NCI-H1436 treated with DMSO at 0.1 percent for 48 hours (cell line): ENCODE measurements around the gene IL36A.

Experiments
- DNase-seq: peaks from one replicate; lab custom pipeline; 2025; lab: John Stamatoyannopoulos, UW

IL36A gene

GRCh38 chr2:113005030-113005509 is at the start of gene IL36A:
IL36A (plus strand) TSS chr2:113005459; CDS start chr2:113005872, 413 bp downstream.
- no peak for DNase-seq

GRCh38 chr2:112957511-112957910 is 47.7 kb upstream of the IL36A start:
- DNase-seq: no peak

- DNase-seq: no peak
These were observed 46.7 kb upstream of the IL36A start for GRCh38 chr2:112958428-112959108.

- DNase-seq: no peak
These were observed 46.0 kb upstream of the IL36A start for GRCh38 chr2:112959109-112959812.

GRCh38 chr2:112960230-112960825 is 44.9 kb upstream of the IL36A start:
- no peak for DNase-seq

GRCh38 chr2:112962308-112963175 is 42.7 kb upstream of the IL36A start:
- DNase-seq: no peak

GRCh38 chr2:112967023-112967422 is 38.2 kb upstream of the IL36A start:
- no peak for DNase-seq

- no peak for DNase-seq
These were observed 32.7 kb upstream of the IL36A start for GRCh38 chr2:112972423-112973086.

- no peak for DNase-seq
These were observed 32.1 kb upstream of the IL36A start for GRCh38 chr2:112973156-112973555.

- no peak for DNase-seq
These were observed 27.7 kb upstream of the IL36A start, which contains the start of gene IL36G for GRCh38 chr2:112977559-112978056. IL36G (plus strand) TSS chr2:112978006; CDS start chr2:112978639, 633 bp downstream.

GRCh38 chr2:112979731-112980130 is 25.5 kb upstream of the IL36A start:
- DNase-seq: no peak

- DNase-seq: no peak
These were observed 24.7 kb upstream of the IL36A start for GRCh38 chr2:112980537-112980936.

GRCh38 chr2:112985090-112985489 is 20.2 kb upstream of the IL36A start:
- DNase-seq: no peak

GRCh38 chr2:112989611-112990010 is 15.6 kb upstream of the IL36A start:
- DNase-seq: no peak

- no peak for DNase-seq
These were observed 11.4 kb upstream of the IL36A start for GRCh38 chr2:112993831-112994230.

GRCh38 chr2:112994648-112995047 is 10.6 kb upstream of the IL36A start:
- DNase-seq: no peak

GRCh38 chr2:112995346-112995920 is 9.8 kb upstream of the IL36A start:
- no peak for DNase-seq

GRCh38 chr2:112996635-112997034 is 8.6 kb upstream of the IL36A start:
- DNase-seq: no peak

- no peak for DNase-seq
These were observed 8.1 kb upstream of the IL36A start for GRCh38 chr2:112997151-112997550.

GRCh38 chr2:113000436-113000835 is 4.8 kb upstream of the IL36A start:
- no peak for DNase-seq

GRCh38 chr2:113002677-113003076 is 2.6 kb upstream of the IL36A start:
- no peak for DNase-seq
